RWPE1 (cell line): ENCODE results near the gene TTI1.

Experiments
- CTCF ChIA-PET: fragments of 350-600 bp; sonication (Branson Sonifier 250); formaldehyde crosslinking; extraction: SDS; loops from one replicate; lab custom pipeline; 2021; lab: Yijun Ruan, JAX
- POLR2A ChIA-PET: fragments of 400-600 bp; formaldehyde crosslinking; extraction: SDS; loops from one replicate; lab custom pipeline; 2020; ENCODE audit warnings: antibody characterized with exemption; ENCODE audit not compliant: low non-redundant PET; lab: Yijun Ruan, JAX
- DNase-seq: peaks from one replicate; pipeline ENCODE4 v3.0.0; 2012; ENCODE audit warnings: low spot score
- H3K27ac ChIP-seq: fragments of 450-650 bp; 2 replicates; pipeline ENCODE4 v1.5.1; 2017
- CTCF ChIP-seq: fragments of 450-650 bp; conservative IDR thresholded peaks from 2 replicates; pipeline ENCODE4 v1.5.1; 2017; ENCODE audit warnings: low read depth, mild to moderate bottlenecking

The TTI1 gene

GRCh38 chr20:37956107-37956585 is 77.1 kb downstream of the TTI1 start:
- ChIA-PET CTCF (no interaction called here), POLR2A (interaction anchor here (0.7 kb wide), 1 partner anchor 49 kb away, joined by 6 read pairs; no protein-coding TSS in a partner anchor)
- TF ChIP-seq CTCF, result no peak
- H3K27ac ChIP-seq, result no peak overlapping the region
- no peak for DNase-seq

GRCh38 chr20:37955511-37955910 is 77.7 kb downstream of the TTI1 start:
- CTCF ChIA-PET, result no interaction called here

GRCh38 chr20:37954626-37955025 is 78.6 kb downstream of the TTI1 start:
- DNase-seq, result no peak
- TF ChIP-seq CTCF, result no peak
- no peak overlapping the region for H3K27ac ChIP-seq
- CTCF ChIA-PET, result interaction anchor here (1.2 kb wide), 1 partner anchor 24 kb away, joined by 3 read pairs; no protein-coding TSS in a partner anchor
- POLR2A ChIA-PET, result no interaction called here

More at GRCh38 chr20:37955511-37955910, 77.7 kb downstream of the TTI1 start:
- POLR2A ChIA-PET, result no interaction called here
- H3K27ac ChIP-seq, result no peak overlapping the region
- TF ChIP-seq CTCF, result no peak
- DNase-seq, result no peak

- TF ChIP-seq CTCF, result no peak
- H3K27ac ChIP-seq, result no peak overlapping the region
- CTCF ChIA-PET, result interaction anchor here (0.5 to 1.2 kb wide), 3 partner anchors 24 to 214 kb away, joined by 3 to 4 read pairs (median 3); no protein-coding TSS in a partner anchor
- POLR2A ChIA-PET, result no interaction called here
- no peak for DNase-seq
Observed at GRCh38 chr20:37954190-37954589, 79.1 kb downstream of the TTI1 start.

- ChIA-PET POLR2A (no interaction called here), CTCF (interaction anchor here (0.5 kb wide), 1 partner anchor 308 kb away, joined by 3 read pairs; no protein-coding TSS in a partner anchor)
- DNase-seq, result no peak
- no peak for TF ChIP-seq CTCF
- H3K27ac ChIP-seq, result no peak overlapping the region
Observed at GRCh38 chr20:37948956-37949355, 84.3 kb downstream of the TTI1 start.

- POLR2A ChIA-PET, result no interaction called here
- CTCF ChIA-PET, result no interaction called here
- no peak for DNase-seq
- no peak for TF ChIP-seq CTCF
- H3K27ac ChIP-seq, result no peak overlapping the region
Observed at GRCh38 chr20:37947943-37948342, 85.3 kb downstream of the TTI1 start.
